ENCODE measurements around the gene UBQLN3.

The UBQLN3 gene

GRCh38 chr11:5504403-5504921 is 5.3 kb downstream of the UBQLN3 start:
- DNase-seq = no peak

GRCh38 chr11:5500393-5500801 is 9.4 kb downstream of the UBQLN3 start:
- no peak for DNase-seq

- no peak for DNase-seq
Observed at GRCh38 chr11:5499671-5500070, 10.1 kb downstream of the UBQLN3 start.

- no peak for DNase-seq
Observed at GRCh38 chr11:5489576-5490357, 20.0 kb downstream of the UBQLN3 start.

GRCh38 chr11:5488798-5489399 is 20.9 kb downstream of the UBQLN3 start:
- no peak for DNase-seq

GRCh38 chr11:5488385-5488784 is 21.4 kb downstream of the UBQLN3 start, which contains the start of gene OR52D1:
TSS of gene OR52D1 (plus strand) at chr11:5488685. CDS start at chr11:5488707, 22 bp downstream.
- DNase-seq = no peak

GRCh38 chr11:5486421-5486820 is 23.3 kb downstream of the UBQLN3 start:
- DNase-seq = no peak

GRCh38 chr11:5486003-5486402 is 23.8 kb downstream of the UBQLN3 start:
- no peak for DNase-seq

GRCh38 chr11:5476186-5476819 is 33.5 kb downstream of the UBQLN3 start:
- DNase-seq = peak in 1 of 2 experiments; percentile 23

GRCh38 chr11:5473921-5474320 is 35.8 kb downstream of the UBQLN3 start:
- no peak for DNase-seq

GRCh38 chr11:5467527-5467926 is 42.2 kb downstream of the UBQLN3 start:
- no peak for DNase-seq

- DNase-seq = no peak
Observed at GRCh38 chr11:5460983-5461621, 48.7 kb downstream of the UBQLN3 start.
